Subcutaneous abdominal adipose tissue (tissue), 5 donors: Measurements from ENCODE around the gene C22orf15.
"Not testable (repeated sequence)": the region's sequence is repeated elsewhere in the genome, so short reads cannot be mapped to it uniquely, and the experiment has no call there.

Experiments
- H3K27ac ChIP-seq: one replicate; pipeline ENCODE4 v1.7.0; 2013; ENCODE audit warnings: low read depth, mild to moderate bottlenecking, inconsistent platforms, low read length, moderate library complexity
- H3K27me3 ChIP-seq, 5 donors: one replicate each; pipeline ENCODE4 v1.7.0; 2013; ENCODE audit warnings: low read length in 5 of 5, inconsistent platforms in 1 of 5; ENCODE audit not compliant: control insufficient read depth in 5 of 5, insufficient read depth in 4 of 5
- H3K36me3 ChIP-seq, 5 donors: one replicate each; pipeline ENCODE4 v1.7.0; 2013; ENCODE audit warnings: low read length in 5 of 5; ENCODE audit not compliant: control insufficient read depth in 5 of 5, insufficient read depth in 5 of 5
- H3K4me1 ChIP-seq, 5 donors: one replicate each; pipeline ENCODE4 v1.7.0; 2013; ENCODE audit warnings: low read length in 5 of 5, mild to moderate bottlenecking in 3 of 5, moderate library complexity in 1 of 5; ENCODE audit not compliant: control insufficient read depth in 5 of 5, insufficient read depth in 5 of 5
- H3K4me3 ChIP-seq, 5 donors: one replicate each; pipeline ENCODE4 v1.7.0; 2013; ENCODE audit warnings: low read length in 5 of 5, low read depth in 1 of 5
- H3K9ac ChIP-seq, 5 donors: one replicate each; pipeline ENCODE4 v1.7.0; 2013; ENCODE audit warnings: low read length in 5 of 5, mild to moderate bottlenecking in 4 of 5, moderate library complexity in 3 of 5
- H3K9me3 ChIP-seq, 5 donors: one replicate each; pipeline ENCODE4 v1.7.0; 2013; ENCODE audit warnings: low read length in 5 of 5; ENCODE audit not compliant: control insufficient read depth in 5 of 5
- donor health status: healthy.
- donor health status: healthy.
- donor health status: healthy.
- donor health status: healthy.
- donor health status: healthy.

C22orf15 gene

DNA sequence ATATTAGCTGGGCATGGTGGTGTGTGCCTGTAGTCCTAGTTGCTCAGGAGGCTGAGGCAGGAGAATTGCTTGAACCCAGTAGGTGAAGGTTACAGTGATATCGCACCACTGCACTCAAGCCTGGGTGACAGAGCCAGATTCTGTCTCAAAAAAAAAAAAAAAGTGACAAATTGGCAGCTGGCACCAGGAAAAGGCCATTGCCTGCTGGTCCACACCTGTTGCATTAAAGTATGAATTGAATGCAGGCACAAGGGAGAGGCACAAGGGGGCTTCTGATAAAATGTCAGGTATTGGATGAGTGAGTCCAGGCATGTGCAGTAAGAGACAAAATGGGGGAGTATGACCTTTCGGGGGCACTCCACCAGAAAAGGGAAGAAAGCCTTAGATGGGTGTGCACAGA, 40.1 kb upstream of the C22orf15 start:
- Histone ChIP-seq H3K27ac (no peak overlapping the region), H3K9me3 (no peaks in the 10 kb centered on the region), H3K27me3 (no peaks in the 10 kb centered on the region), H3K4me1 (peaks cover 0 to 2% (median 0%) of the 10 kb centered on the region in 5 donors), H3K4me3 (no peak overlapping the region), H3K36me3 (no peaks in the 10 kb centered on the region), H3K9ac (no peak overlapping the region)

GRCh38 chr22:23728108-23728507, 34.7 kb upstream of the C22orf15 start:
- not testable (repeated sequence) for H3K9ac ChIP-seq, H3K4me3 ChIP-seq, H3K9me3 ChIP-seq, H3K27ac ChIP-seq, H3K27me3 ChIP-seq, H3K36me3 ChIP-seq, H3K4me1 ChIP-seq

- Histone ChIP-seq H3K36me3 (peaks cover 0 to 16% (median 7%) of the 10 kb centered on the region in 5 donors), H3K4me3 (no peak overlapping the region), H3K27ac (no peak overlapping the region), H3K9me3 (no peaks in the 10 kb centered on the region), H3K27me3 (no peaks in the 10 kb centered on the region), H3K9ac (no peak overlapping the region), H3K4me1 (peaks cover 2 to 12% (median 7%) of the 10 kb centered on the region in 5 donors)
Measured at GRCh38 chr22:23737696-23738095, 25.1 kb upstream of the C22orf15 start.

- peaks cover 0 to 5% (median 0%) of the 10 kb centered on the region in 5 donors for H3K27me3 ChIP-seq
- H3K9me3 ChIP-seq: peaks cover 0 to 3% (median 0%) of the 10 kb centered on the region in 5 donors
- H3K9ac ChIP-seq: peak overlapping the region in 4 of 5 donors; percentile 31 to 76 (median 50)
- peak overlapping the region; percentile 84 for H3K27ac ChIP-seq
- peaks cover 4 to 42% (median 29%) of the 10 kb centered on the region in 5 donors for H3K36me3 ChIP-seq
- H3K4me1 ChIP-seq: peaks cover 11 to 33% (median 24%) of the 10 kb centered on the region in 5 donors
- peak overlapping the region in 1 of 5 donors; percentile 23 for H3K4me3 ChIP-seq
Measured at GRCh38 chr22:23742505-23743264, 20.1 kb upstream of the C22orf15 start.

GRCh38 chr22:23743303-23743705, 19.5 kb upstream of the C22orf15 start:
- H3K27me3 ChIP-seq: peaks cover 0 to 5% (median 0%) of the 10 kb centered on the region in 5 donors
- H3K4me1 ChIP-seq: peaks cover 11 to 33% (median 24%) of the 10 kb centered on the region in 5 donors
- H3K36me3 ChIP-seq: peaks cover 4 to 42% (median 29%) of the 10 kb centered on the region in 5 donors
- H3K9me3 ChIP-seq: peaks cover 0 to 3% (median 0%) of the 10 kb centered on the region in 5 donors
- H3K9ac ChIP-seq: peak overlapping the region in 4 of 5 donors; percentile 31 to 76 (median 50)
- peak overlapping the region; percentile 84 for H3K27ac ChIP-seq
- no peak overlapping the region for H3K4me3 ChIP-seq

DNA sequence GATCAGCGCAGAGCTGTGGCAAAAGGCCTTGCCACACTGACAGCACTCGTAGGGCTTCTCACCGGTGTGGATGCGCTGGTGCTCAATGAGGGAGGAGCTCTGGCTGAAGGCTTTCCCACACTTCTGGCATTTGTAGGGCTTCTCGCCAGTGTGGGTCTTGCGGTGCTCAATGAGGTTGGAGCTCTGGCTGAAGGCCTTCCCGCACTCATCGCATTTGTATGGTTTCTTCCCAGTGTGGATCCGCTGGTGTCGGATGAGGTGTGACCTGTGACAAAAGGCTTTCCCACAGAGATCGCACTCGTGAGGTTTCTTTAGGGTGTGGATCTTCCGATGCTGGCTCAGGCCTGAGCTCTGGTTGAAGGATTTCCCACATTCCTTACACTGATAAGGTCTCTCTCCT, 18.8 kb upstream of the C22orf15 start:
- H3K27me3 ChIP-seq: peaks cover 0 to 5% (median 0%) of the 10 kb centered on the region in 5 donors
- H3K4me3 ChIP-seq: no peak overlapping the region
- peak overlapping the region in 1 of 5 donors; percentile 76 for H3K9ac ChIP-seq
- H3K4me1 ChIP-seq: peaks cover 11 to 33% (median 24%) of the 10 kb centered on the region in 5 donors
- peaks cover 0 to 3% (median 0%) of the 10 kb centered on the region in 5 donors for H3K9me3 ChIP-seq
- peaks cover 4 to 42% (median 29%) of the 10 kb centered on the region in 5 donors for H3K36me3 ChIP-seq
- H3K27ac ChIP-seq: peak overlapping the region; percentile 84

DNA sequence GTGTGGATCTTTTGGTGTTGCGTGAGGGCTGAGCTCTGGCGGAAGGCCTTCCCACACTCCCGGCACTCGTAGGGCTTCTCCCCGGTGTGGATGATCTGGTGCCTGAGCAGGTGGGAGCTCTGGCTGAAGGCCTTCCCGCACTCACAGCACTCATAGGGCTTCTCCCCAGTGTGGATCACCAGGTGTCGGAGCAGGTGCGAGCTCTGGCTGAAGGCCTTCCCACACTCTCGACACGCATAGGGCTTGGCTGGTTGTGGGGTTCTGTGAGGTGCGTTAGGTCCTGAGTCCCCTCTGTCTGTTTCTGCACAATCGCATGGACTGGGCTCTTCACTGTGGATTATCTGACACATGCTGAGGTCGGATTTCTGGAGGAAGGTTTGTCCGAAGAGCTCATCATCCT, 18.3 kb upstream of the C22orf15 start:
- Histone ChIP-seq H3K4me1 (peaks cover 11 to 33% (median 24%) of the 10 kb centered on the region in 5 donors), H3K4me3 (no peak overlapping the region), H3K9me3 (peaks cover 0 to 3% (median 0%) of the 10 kb centered on the region in 5 donors), H3K27me3 (peaks cover 0 to 5% (median 0%) of the 10 kb centered on the region in 5 donors), H3K27ac (no peak overlapping the region), H3K36me3 (peaks cover 4 to 42% (median 29%) of the 10 kb centered on the region in 5 donors), H3K9ac (no peak overlapping the region)

DNA sequence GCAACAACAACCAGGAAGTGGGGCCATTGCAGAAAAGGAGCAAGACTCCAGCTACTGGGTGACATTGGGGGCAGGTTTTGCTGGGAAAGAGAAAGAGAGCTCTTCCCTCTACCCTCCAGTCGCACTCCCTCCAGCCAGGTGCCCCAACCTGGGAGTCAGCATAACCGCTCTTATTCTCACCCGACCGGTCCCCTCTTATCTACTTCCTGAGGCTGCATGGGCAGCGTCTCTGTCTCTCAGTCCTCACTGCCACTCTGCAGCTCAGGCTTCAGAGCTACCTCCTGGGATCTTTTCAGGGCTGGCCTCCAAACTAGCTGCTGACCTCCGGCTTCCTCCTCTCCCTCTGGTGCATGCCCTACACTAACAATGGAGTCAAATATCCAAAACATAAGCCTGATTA, 17.0 kb upstream of the C22orf15 start:
- peaks cover 11 to 45% (median 35%) of the 10 kb centered on the region in 5 donors for H3K4me1 ChIP-seq
- no peak overlapping the region for H3K9ac ChIP-seq
- H3K4me3 ChIP-seq: no peak overlapping the region
- H3K36me3 ChIP-seq: peaks cover 4 to 42% (median 28%) of the 10 kb centered on the region in 5 donors
- H3K9me3 ChIP-seq: peaks cover 0 to 3% (median 0%) of the 10 kb centered on the region in 5 donors
- H3K27ac ChIP-seq: no peak overlapping the region
- peaks cover 0 to 5% (median 0%) of the 10 kb centered on the region in 5 donors for H3K27me3 ChIP-seq

GRCh38 chr22:23749841-23750301, 12.9 kb upstream of the C22orf15 start:
- Histone ChIP-seq H3K4me1 (peaks cover 0 to 33% (median 24%) of the 10 kb centered on the region in 5 donors), H3K4me3 (peak overlapping the region; percentile 28 to 87 (median 76)), H3K9me3 (no peaks in the 10 kb centered on the region), H3K9ac (peak overlapping the region in 1 of 5 donors; percentile 63), H3K27me3 (no peaks in the 10 kb centered on the region), H3K27ac (no peak overlapping the region), H3K36me3 (peaks cover 2 to 5% (median 4%) of the 10 kb centered on the region in 5 donors)

GRCh38 chr22:23750367-23750713, 12.4 kb upstream of the C22orf15 start:
- Histone ChIP-seq H3K9ac (peak overlapping the region; percentile 4 to 92 (median 63)), H3K27me3 (no peaks in the 10 kb centered on the region), H3K9me3 (no peaks in the 10 kb centered on the region), H3K4me3 (peak overlapping the region; percentile 69 to 87 (median 78)), H3K27ac (no peak overlapping the region), H3K4me1 (peaks cover 0 to 33% (median 24%) of the 10 kb centered on the region in 5 donors), H3K36me3 (peaks cover 0 to under 1% (median 0%) of the 10 kb centered on the region in 5 donors)
